Activated CD4-positive, alpha-beta T cell treated with anti-CD3 and anti-CD28 coated beads, Interleukin-2, amount 50 U/mL, for 24 hours (primary cell): ENCODE measurements around the gene HTRA3.

Experiments
- DNase-seq, 2 donors: peaks; one replicate each; pipeline ENCODE4 v3.0.0-alpha.2; 2020; ENCODE audit warnings: low read depth in 1 of 2, low spot score in 1 of 2

The HTRA3 gene

DNA sequence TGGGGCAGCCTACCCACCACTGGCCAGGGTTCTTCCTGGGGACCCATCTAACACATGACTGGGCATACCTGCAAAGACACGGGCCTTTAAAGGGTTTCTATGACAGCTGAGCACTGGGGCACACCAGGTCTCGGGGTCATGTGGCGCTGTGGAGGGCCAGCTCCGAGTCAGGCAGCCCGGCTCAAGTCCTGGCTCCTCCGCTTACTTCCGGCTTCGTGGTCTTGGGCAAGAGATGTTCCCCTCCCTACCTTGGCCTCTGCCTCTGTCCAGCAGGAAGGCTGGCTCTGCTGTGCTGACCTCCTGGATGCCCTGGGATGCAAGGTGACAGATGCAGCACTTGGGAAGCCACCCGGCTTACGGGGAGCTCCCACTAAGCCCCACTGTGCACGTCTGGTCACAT is 37.6 kb downstream of the HTRA3 start:
- no peak for DNase-seq

GRCh38 chr4:8307714-8308113 is 38.2 kb downstream of the HTRA3 start:
- no peak for DNase-seq

DNA sequence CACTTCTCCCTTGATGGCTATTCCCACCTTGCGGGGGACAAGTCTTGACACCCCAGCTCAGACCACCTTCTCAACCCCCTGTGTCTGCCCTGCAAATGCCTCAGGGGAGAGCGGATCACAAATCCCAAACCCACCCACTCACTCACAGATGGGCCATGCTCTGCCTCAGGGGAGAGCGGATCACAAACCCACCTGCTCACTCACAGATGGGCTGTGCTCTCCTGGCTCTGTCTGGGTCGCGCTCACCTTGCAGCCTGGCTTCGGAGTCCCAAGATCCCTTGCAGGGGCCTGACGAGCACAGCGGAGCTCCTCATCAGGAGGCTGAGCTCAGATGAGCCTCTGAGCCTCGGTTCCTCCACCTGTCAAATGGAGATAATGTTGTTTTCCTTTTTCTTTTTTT is 38.6 kb downstream of the HTRA3 start:
- DNase-seq = no peak

DNA sequence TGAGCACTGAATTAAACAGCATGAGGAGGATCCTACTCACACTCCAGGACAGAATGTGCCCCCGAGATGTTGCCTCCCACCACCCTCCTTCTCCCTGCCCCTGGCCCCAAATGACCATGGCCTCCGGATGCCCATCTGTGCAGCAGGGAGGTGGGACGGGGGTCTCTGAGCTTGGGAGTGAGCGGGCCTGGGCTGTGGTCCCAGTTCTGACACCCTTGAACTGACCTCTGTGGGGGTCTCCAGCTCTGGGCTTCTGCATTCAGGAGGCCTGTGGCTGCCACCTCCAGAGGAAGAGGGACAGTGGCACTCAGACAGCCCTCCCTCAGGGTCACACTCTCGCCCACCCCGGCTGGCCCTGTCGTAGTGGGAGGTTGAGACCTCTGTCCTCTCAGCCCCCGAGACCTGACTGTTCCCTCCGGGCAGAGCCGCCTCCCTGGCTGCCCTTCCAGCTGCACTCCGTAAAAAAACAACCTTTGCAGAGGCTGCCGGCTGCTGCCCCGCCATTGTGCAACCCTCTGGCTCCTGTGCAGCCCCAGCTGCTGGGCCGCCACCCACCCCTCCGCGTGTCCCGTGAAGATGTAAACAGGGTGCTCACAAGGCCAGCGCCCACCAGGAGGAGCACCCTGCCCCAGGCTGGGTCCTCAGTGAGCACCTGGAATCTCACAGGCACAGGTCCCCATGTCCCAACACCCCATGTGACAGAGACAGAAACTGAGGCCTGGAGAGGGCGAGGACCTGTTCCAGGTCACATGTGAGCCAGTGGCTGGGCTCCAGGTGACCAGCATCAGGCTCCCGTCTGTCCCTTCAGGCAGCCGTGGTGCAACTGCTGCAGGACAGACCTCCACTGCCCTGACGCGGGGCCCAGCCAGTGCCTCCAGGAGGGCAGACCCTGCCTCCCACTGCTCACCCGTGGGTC is 39.6 kb downstream of the HTRA3 start:
- DNase-seq = no peak

DNA sequence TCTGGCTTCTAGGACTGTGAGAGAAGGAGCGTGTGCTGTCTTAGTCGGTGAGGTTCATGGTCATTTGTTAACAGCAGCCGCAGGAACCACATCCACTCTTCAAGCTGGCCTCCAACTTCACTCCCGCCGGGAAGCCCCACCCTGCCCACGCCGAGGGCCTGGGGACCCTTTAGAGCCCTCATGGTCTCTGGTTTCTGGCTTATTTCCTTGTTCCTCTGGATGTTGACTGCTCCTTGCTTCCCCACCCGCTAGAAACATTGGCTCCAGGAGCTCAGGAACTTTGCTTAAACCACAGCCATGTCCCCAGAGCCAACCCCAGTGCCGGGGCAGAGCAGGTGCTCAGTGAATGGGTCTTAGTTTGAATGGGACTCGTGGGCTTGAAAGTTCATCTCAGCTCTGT is 40.8 kb downstream of the HTRA3 start:
- no peak for DNase-seq

GRCh38 chr4:8311101-8312068 is 41.8 kb downstream of the HTRA3 start:
- DNase-seq = no peak

DNA sequence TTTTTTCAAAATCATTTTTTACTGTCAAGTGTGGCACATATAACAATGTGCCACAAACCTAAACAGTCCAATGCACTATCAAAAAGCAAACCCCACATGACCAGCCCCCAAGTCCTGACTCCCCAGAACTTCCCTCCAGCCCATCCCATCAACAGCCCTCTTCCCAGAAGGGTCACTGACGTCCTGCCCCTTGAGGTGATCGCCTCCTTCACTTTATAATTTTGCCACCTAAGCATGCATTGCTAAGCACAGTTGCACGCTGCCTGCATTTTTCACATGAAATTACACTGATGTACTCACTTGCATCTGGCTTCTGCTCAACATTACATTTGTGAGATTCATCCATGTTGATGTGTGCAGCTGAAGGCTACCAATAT is 42.5 kb downstream of the HTRA3 start:
- DNase-seq = no peak

DNA sequence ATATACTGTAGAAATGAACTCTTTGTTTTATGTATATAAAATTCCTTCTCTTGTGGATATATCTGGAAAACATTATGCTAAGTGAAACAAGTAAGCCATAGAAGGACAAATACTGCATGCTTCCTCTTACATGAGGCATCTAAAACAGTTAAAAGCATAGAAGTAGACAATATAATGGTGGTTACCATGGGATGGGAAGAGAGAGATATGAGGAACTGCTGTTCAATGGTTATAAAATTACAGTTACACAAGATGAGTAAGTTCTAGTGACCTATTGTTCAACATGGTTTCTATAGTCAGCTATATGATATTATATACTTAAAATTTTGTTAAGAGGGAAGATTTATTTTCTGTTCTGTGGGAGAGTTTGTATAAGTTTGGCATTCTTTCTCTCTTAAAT is 43.4 kb downstream of the HTRA3 start:
- no peak for DNase-seq

DNA sequence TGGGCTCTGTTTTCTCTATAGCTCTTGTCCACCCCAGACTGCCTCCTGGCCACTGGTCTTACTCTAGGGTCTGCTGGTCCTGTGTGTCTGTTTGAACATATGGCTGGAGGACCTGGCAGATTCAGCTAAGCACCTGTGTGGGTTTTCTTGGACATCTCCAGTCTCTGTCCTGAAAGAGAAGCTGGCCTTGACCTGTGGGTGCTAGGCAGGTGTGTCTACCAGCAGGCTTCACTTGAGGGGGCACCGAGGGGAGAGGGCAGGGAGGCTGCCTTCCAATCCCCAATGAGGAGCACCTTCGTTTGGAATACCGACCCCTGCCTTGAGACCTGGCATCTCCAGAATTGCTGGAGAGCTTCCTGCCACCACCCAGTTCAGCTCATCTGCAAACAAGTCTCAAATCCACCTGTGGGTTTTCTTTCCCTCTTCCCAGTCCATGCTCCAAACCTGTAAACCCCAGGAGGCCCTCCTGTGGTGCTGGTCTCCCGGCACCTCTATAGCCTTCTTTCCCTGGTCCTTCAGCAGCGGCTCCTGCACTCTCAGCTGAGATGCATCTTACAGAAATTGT is 45.2 kb downstream of the HTRA3 start:
- DNase-seq = no peak

GRCh38 chr4:8315435-8316250 is 46.1 kb downstream of the HTRA3 start:
- DNase-seq = no peak

- DNase-seq = no peak
Observed at GRCh38 chr4:8316251-8316771, 46.8 kb downstream of the HTRA3 start.

- no peak for DNase-seq
Observed at GRCh38 chr4:8316911-8317351, 47.4 kb downstream of the HTRA3 start.

DNA sequence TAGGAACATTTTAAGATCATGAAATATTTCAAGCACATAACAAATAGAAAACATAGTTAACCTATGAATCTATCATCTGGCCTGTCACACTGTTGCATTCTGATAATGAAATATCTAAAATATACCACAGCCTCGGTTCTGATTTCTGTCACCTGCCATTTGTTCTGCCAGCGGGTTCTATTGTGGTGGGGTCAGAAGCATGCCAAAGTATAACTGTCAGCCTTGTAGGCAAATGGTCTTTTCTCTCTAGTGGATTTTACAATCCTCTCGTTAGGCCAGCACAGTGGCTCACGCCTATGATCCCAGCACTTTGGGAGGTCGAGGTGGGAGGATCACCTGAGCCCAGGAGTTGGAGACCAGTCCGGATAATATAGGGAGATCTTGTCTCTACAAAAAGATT is 47.9 kb downstream of the HTRA3 start:
- DNase-seq = no peak

DNA sequence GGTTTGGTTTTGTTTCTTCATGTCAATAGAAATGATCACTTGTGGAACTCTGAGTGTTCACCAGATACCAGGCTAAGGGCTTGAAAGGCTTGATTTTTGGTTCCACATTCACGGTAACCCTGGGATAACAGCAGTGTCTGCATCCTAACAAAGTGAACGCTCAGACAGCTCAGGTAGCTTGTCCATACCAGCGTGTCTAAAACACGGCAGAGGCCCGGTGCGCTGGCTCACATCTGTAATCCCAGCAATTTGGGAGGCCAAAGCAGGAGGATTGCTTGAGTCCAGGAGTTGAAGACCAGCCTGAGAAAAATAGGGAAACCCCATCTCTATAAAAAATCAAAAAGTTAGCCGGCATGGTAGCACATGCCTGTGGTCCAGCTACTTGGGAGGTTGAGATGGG is 49.0 kb downstream of the HTRA3 start:
- no peak for DNase-seq

DNA sequence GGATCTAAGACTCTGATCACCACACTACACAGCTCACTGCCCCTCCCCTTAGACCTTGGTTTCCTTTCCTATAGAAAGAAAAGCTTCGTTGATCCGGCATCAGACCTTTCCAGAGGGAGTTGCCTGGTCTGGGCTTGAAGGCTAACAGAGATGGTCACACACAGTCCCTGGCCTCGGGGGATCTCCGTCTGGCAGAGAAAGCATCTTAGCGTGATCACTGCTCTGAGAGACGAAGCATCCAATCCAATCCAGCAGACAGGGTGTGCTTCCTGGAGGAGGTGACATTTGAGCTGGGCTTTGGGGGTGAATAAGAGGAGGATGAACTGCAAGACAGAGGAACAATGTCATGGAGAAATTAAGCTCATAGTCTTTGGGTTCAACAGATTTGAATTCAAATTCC is 49.5 kb downstream of the HTRA3 start:
- no peak for DNase-seq

DNA sequence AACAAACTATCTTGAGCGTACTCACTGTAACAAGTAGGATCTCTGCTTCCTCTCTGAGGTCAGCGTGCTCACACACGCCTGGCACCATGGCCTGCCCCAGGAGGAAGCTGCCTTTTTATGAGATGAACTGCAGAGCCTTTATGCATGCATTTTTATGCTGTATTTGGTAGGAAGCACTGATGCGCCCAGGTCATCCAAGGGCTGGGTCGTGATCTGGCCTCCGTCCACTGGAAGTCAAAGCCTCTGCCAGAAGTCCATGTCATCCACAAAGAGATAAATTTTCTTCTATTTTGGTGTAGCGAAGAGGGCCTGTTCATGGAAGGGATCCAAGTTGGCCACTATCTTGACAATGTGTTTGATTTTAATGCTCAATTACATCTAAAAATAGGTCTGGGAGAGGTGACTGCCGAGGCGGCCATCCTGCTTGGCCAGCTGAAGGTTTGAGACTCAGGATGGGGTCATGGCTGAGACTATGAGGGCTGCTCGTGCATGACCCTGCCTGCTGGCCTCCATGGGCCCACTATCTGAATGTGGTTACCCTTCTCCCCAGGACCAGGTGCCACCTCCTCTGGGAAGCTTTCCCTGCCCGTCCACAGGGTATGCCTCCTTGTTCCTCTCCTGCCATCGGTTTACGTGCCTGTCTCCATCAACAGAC is 50.3 kb downstream of the HTRA3 start:
- no peak for DNase-seq

DNA sequence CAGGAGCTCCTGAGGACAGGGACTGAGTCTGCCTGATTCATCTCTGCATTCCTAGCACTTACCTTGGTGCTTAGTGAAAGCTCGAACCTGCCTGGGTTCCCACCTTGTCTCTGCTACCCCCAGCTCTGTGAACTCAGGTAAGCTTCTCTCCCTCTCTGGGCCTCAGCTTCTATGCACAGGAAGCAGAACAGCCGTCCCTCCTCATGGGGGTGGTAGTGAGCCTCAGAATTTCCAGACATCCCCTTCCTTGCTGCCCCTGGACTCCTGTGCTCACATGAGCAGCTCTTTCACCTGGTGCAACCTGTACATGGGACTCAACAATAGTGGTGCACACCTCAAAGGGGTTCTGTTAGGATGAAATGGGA is 50.8 kb downstream of the HTRA3 start:
- no peak for DNase-seq

GRCh38 chr4:8321220-8321619 is 51.7 kb downstream of the HTRA3 start:
- no peak for DNase-seq

DNA sequence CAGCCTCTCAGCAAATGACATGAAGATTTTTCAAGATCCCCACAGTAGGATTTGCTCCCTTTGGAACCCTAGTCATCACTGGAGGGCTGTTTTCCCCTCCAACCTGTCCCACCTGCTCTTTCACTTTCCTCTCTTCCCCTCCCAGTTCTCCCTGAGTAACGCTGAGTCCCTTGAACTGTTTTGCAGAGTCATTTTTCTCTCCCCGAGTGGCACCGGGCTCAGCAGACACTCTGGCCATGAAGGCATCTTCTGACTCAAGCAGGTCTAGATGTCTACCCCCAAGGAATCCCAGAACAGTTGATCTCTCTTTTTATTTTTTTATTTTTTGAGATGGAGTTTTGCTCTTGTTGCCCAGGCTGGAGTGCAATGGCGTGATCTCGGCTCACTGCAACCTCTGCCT is 52.2 kb downstream of the HTRA3 start:
- DNase-seq = no peak
